ENCODE results near the gene GABRR3.

GABRR3 gene

GRCh38 chr3:98039322-98040024, 4.4 kb upstream of the GABRR3 start:
- H3K27ac ChIP-seq (replicated peaks), result peak overlapping the region; percentile 10; the same call in 1 of the 2 replicates
- TF ChIP-seq REST (IDR thresholded peaks at IDR 0.05; ENCODE audit: insufficient replicate concordance, low read depth), result no peak
- peak; percentile 68 for TF ChIP-seq CTCF (IDR thresholded peaks at IDR 0.05; ENCODE audit: insufficient read depth, low read length)
- peak overlapping the region; percentile 37 for H3K4me3 ChIP-seq (replicated peaks; ENCODE audit: insufficient read depth, low read length)
- no peaks in the 10 kb centered on the region for H3K27me3 ChIP-seq (ENCODE audit: insufficient read depth, poor library complexity, severe bottlenecking)
- peak; percentile 45 to 75 for DNase-seq (ENCODE audit: low read depth in 1 of 2, low spot score in 1 of 2)

- peaks cover under 1% of the 10 kb centered on the region for H3K27me3 ChIP-seq (ENCODE audit: insufficient read depth, poor library complexity, severe bottlenecking)
- H3K27ac ChIP-seq (replicated peaks), result peak overlapping the region; percentile 10; the same call in 1 of the 2 replicates
- no peak for DNase-seq (ENCODE audit: low read depth in 1 of 2, low spot score in 1 of 2)
- peak overlapping the region; percentile 4; the same call in 1 of the 2 replicates for H3K4me3 ChIP-seq (replicated peaks; ENCODE audit: insufficient read depth, low read length)
- TF ChIP-seq REST (IDR thresholded peaks at IDR 0.05; ENCODE audit: insufficient replicate concordance, low read depth) (no peak), POLR2AphosphoS5 (IDR thresholded peaks at IDR 0.05; ENCODE audit: low read depth) (no peak), SPI1 (IDR thresholded peaks at IDR 0.05; ENCODE audit: borderline replicate concordance, low read depth) (no peak), CTCF (IDR thresholded peaks at IDR 0.05; ENCODE audit: insufficient read depth, low read length) (no peak), GABPA (IDR thresholded peaks at IDR 0.05; ENCODE audit: low read depth) (no peak)
Observed at GRCh38 chr3:98038876-98039275, 3.8 kb upstream of the GABRR3 start.

- Histone ChIP-seq H3K4me3 (replicated peaks; ENCODE audit: insufficient read depth, low read length) (no peak overlapping the region), H3K27me3 (ENCODE audit: insufficient read depth, poor library complexity, severe bottlenecking) (peaks cover 4% of the 10 kb centered on the region), H3K27ac (replicated peaks) (no peak overlapping the region)
- DNase-seq (ENCODE audit: low read depth in 1 of 2, low spot score in 1 of 2), result no peak
- TF ChIP-seq REST (IDR thresholded peaks at IDR 0.05; ENCODE audit: insufficient replicate concordance, low read depth) (no peak), POLR2AphosphoS5 (IDR thresholded peaks at IDR 0.05; ENCODE audit: low read depth) (no peak), SPI1 (IDR thresholded peaks at IDR 0.05; ENCODE audit: borderline replicate concordance, low read depth) (no peak), CTCF (IDR thresholded peaks at IDR 0.05; ENCODE audit: insufficient read depth, low read length) (no peak), GABPA (IDR thresholded peaks at IDR 0.05; ENCODE audit: low read depth) (no peak)
Observed at GRCh38 chr3:98038286-98038685, 3.2 kb upstream of the GABRR3 start.

All from HL-60 (cell line).